H54 (cell line): ENCODE results near the gene SLC22A1.
"Not testable (repeated sequence)": the region's sequence is repeated elsewhere in the genome, so short reads cannot be mapped to it uniquely, and the experiment has no call there.

ENCODE experiments used
- DNase-seq: peaks from one replicate; pipeline ENCODE4 v3.0.0; 2011; ENCODE audit warnings: low spot score, mixed read lengths; ENCODE audit not compliant: insufficient read length
- FAIRE-seq: peaks from 3 replicates; lab custom pipeline; 2011; peaks lifted over from hg19 to GRCh38; lab: Jason Lieb, UNC
- POLR2A ChIP-seq: IDR thresholded peaks from 2 replicates; pipeline ENCODE4 v1.6.1; 2011; ENCODE audit warnings: low read depth, mild to moderate bottlenecking, low read length

Gene SLC22A1

GRCh38 chr6:160124007-160124406, 2.4 kb downstream of the SLC22A1 start:
- no peak for TF ChIP-seq POLR2A
- FAIRE-seq (no peak), DNase-seq (no peak)

GRCh38 chr6:160124605-160125004, 3.0 kb downstream of the SLC22A1 start:
- FAIRE-seq = no peak
- TF ChIP-seq POLR2A = no peak
- no peak for DNase-seq

- not testable (repeated sequence) for DNase-seq, FAIRE-seq
Observed at GRCh38 chr6:160125105-160125504, 3.5 kb downstream of the SLC22A1 start.

- no peak for TF ChIP-seq POLR2A
- FAIRE-seq = no peak
Observed at GRCh38 chr6:160127270-160128124, 5.9 kb downstream of the SLC22A1 start.

GRCh38 chr6:160128125-160128683, 6.6 kb downstream of the SLC22A1 start:
- DNase-seq = no peak
- no peak for FAIRE-seq
- TF ChIP-seq POLR2A = no peak

More at GRCh38 chr6:160127270-160128124, 5.9 kb downstream of the SLC22A1 start:
- no peak for DNase-seq

GRCh38 chr6:160128879-160129516, 7.4 kb downstream of the SLC22A1 start:
- no peak for TF ChIP-seq POLR2A
- FAIRE-seq (no peak), DNase-seq (no peak)

GRCh38 chr6:160129881-160130615, 8.4 kb downstream of the SLC22A1 start:
- FAIRE-seq (no peak), DNase-seq (no peak)
- no peak for TF ChIP-seq POLR2A

- FAIRE-seq (no peak), DNase-seq (no peak)
- no peak for TF ChIP-seq POLR2A
Observed at GRCh38 chr6:160130729-160131484, 9.3 kb downstream of the SLC22A1 start.

- no peak for TF ChIP-seq POLR2A
- FAIRE-seq (no peak), DNase-seq (no peak)
Observed at GRCh38 chr6:160131636-160132296, 10.2 kb downstream of the SLC22A1 start.

- FAIRE-seq (no peak), DNase-seq (no peak)
- no peak for TF ChIP-seq POLR2A
Observed at GRCh38 chr6:160132297-160132637, 10.7 kb downstream of the SLC22A1 start.

GRCh38 chr6:160132776-160133338, 11.2 kb downstream of the SLC22A1 start:
- no peak for DNase-seq
- no peak for FAIRE-seq
- TF ChIP-seq POLR2A = no peak
